Skeletal muscle tissue (tissue), 4 donors: ENCODE results near the gene RABEP2. TPM values are rescaled to one million over a fixed set of nuclear protein-coding genes. Genes with fewer than 3 reads are reported as not detected.

Experiments
- H3K27ac ChIP-seq: one replicate; pipeline ENCODE4 v1.7.0; 2013; ENCODE audit warnings: mild to moderate bottlenecking, low read depth, low read length, inconsistent platforms
- H3K27me3 ChIP-seq, 3 donors: one replicate each; pipeline ENCODE4 v1.7.0; 2013; ENCODE audit warnings: low read length in 3 of 3; ENCODE audit not compliant: control insufficient read depth in 3 of 3, insufficient read depth in 3 of 3
- H3K36me3 ChIP-seq, 3 donors: one replicate each; pipeline ENCODE4 v1.7.0; 2013; ENCODE audit warnings: low read length in 3 of 3; ENCODE audit not compliant: control insufficient read depth in 3 of 3, insufficient read depth in 3 of 3
- H3K4me1 ChIP-seq, 3 donors: one replicate each; pipeline ENCODE4 v1.7.0; 2013; ENCODE audit warnings: low read length in 3 of 3, mild to moderate bottlenecking in 3 of 3; ENCODE audit not compliant: control insufficient read depth in 3 of 3, insufficient read depth in 3 of 3
- H3K4me3 ChIP-seq, 3 donors: one replicate each; pipeline ENCODE4 v1.7.0; 2013; ENCODE audit warnings: low read length in 3 of 3
- H3K9ac ChIP-seq, 3 donors: one replicate each; pipeline ENCODE4 v1.7.0; 2013; ENCODE audit warnings: low read length in 3 of 3, mild to moderate bottlenecking in 3 of 3, moderate library complexity in 2 of 3, low read depth in 1 of 3
- H3K9me3 ChIP-seq, 3 donors: one replicate each; pipeline ENCODE4 v1.7.0; 2013; ENCODE audit warnings: low read length in 3 of 3; ENCODE audit not compliant: control insufficient read depth in 3 of 3
- total RNA-seq: library from RNA; depleted of rRNA; stranded (reverse); fragments of >200 nt; gene quantifications from one replicate; pipeline ENCODE4 v1.2.3, GENCODE V29; 2014
- donor health status: Osteomylitis.

The RABEP2 gene
- total RNA-seq, 1 donor from 2014 or later, result 11.0 TPM

- H3K36me3 ChIP-seq, result peaks cover 6% of the 10 kb centered on the region in 3 donors
- H3K9me3 ChIP-seq, result no peaks in the 10 kb centered on the region
- peaks cover 7 to 13% (median 8%) of the 10 kb centered on the region in 3 donors for H3K4me1 ChIP-seq
- H3K27me3 ChIP-seq, result no peaks in the 10 kb centered on the region
- H3K9ac ChIP-seq, result peak overlapping the region in 1 of 3 donors; percentile 45
- H3K27ac ChIP-seq, result peak overlapping the region; percentile 92
- H3K4me3 ChIP-seq, result peak overlapping the region; percentile 14 to 88 (median 87)
Observed at GRCh38 chr16:28924399-28924761, 658 bp downstream of the RABEP2 start.

- H3K4me1 ChIP-seq, result peaks cover 7 to 13% (median 8%) of the 10 kb centered on the region in 3 donors
- peak overlapping the region in 1 of 3 donors; percentile 88 for H3K4me3 ChIP-seq
- H3K27ac ChIP-seq, result peak overlapping the region; percentile 92
- H3K9me3 ChIP-seq, result no peaks in the 10 kb centered on the region
- H3K36me3 ChIP-seq, result peaks cover 10 to 11% (median 11%) of the 10 kb centered on the region in 3 donors
- no peaks in the 10 kb centered on the region for H3K27me3 ChIP-seq
- H3K9ac ChIP-seq, result peak overlapping the region in 1 of 3 donors; percentile 45
Observed at GRCh38 chr16:28923652-28924398, 1.2 kb downstream of the RABEP2 start.

GRCh38 chr16:28923231-28923587 is 1.8 kb downstream of the RABEP2 start:
- Histone ChIP-seq H3K27ac (no peak overlapping the region), H3K9me3 (no peaks in the 10 kb centered on the region), H3K36me3 (peaks cover 11 to 13% (median 13%) of the 10 kb centered on the region in 3 donors), H3K9ac (no peak overlapping the region), H3K4me1 (peaks cover 7 to 13% (median 8%) of the 10 kb centered on the region in 3 donors), H3K27me3 (no peaks in the 10 kb centered on the region), H3K4me3 (no peak overlapping the region)

GRCh38 chr16:28918698-28919097 is 6.3 kb downstream of the RABEP2 start:
- no peak overlapping the region for H3K27ac ChIP-seq
- H3K9me3 ChIP-seq, result no peaks in the 10 kb centered on the region
- H3K4me1 ChIP-seq, result no peaks in the 10 kb centered on the region
- H3K27me3 ChIP-seq, result no peaks in the 10 kb centered on the region
- H3K9ac ChIP-seq, result no peak overlapping the region
- H3K4me3 ChIP-seq, result no peak overlapping the region
- peaks cover 13 to 29% (median 21%) of the 10 kb centered on the region in 3 donors for H3K36me3 ChIP-seq

GRCh38 chr16:28917095-28917494 is 7.9 kb downstream of the RABEP2 start:
- Histone ChIP-seq H3K9ac (no peak overlapping the region), H3K9me3 (no peaks in the 10 kb centered on the region), H3K4me3 (no peak overlapping the region), H3K36me3 (peaks cover 13 to 31% (median 21%) of the 10 kb centered on the region in 3 donors), H3K27ac (no peak overlapping the region), H3K27me3 (no peaks in the 10 kb centered on the region), H3K4me1 (no peaks in the 10 kb centered on the region)

- Histone ChIP-seq H3K4me3 (no peak overlapping the region), H3K9me3 (no peaks in the 10 kb centered on the region), H3K27ac (no peak overlapping the region), H3K9ac (no peak overlapping the region), H3K36me3 (peaks cover 14 to 33% (median 24%) of the 10 kb centered on the region in 3 donors), H3K4me1 (no peaks in the 10 kb centered on the region), H3K27me3 (no peaks in the 10 kb centered on the region)
Observed at GRCh38 chr16:28915181-28915580, 9.9 kb downstream of the RABEP2 start.

GRCh38 chr16:28913946-28914724 is 10.9 kb downstream of the RABEP2 start:
- Histone ChIP-seq H3K4me1 (no peaks in the 10 kb centered on the region), H3K9me3 (no peaks in the 10 kb centered on the region), H3K4me3 (no peak overlapping the region), H3K27ac (no peak overlapping the region), H3K36me3 (peaks cover 9 to 29% (median 19%) of the 10 kb centered on the region in 3 donors), H3K27me3 (no peaks in the 10 kb centered on the region), H3K9ac (no peak overlapping the region)

GRCh38 chr16:28912558-28912957 is 12.5 kb downstream of the RABEP2 start:
- peaks cover 3 to 26% (median 16%) of the 10 kb centered on the region in 3 donors for H3K36me3 ChIP-seq

GRCh38 chr16:28910086-28911031 is 14.7 kb downstream of the RABEP2 start:
- no peak overlapping the region for H3K27ac ChIP-seq
- no peak overlapping the region for H3K9ac ChIP-seq
- H3K36me3 ChIP-seq, result peaks cover 3 to 18% (median 14%) of the 10 kb centered on the region in 3 donors
- no peaks in the 10 kb centered on the region for H3K4me1 ChIP-seq
- H3K4me3 ChIP-seq, result no peak overlapping the region
- H3K27me3 ChIP-seq, result no peaks in the 10 kb centered on the region
- no peaks in the 10 kb centered on the region for H3K9me3 ChIP-seq

More at GRCh38 chr16:28912558-28912957, 12.5 kb downstream of the RABEP2 start:
- no peaks in the 10 kb centered on the region for H3K4me1 ChIP-seq
- no peak overlapping the region for H3K27ac ChIP-seq
- H3K9me3 ChIP-seq, result no peaks in the 10 kb centered on the region
- no peak overlapping the region for H3K4me3 ChIP-seq
- no peak overlapping the region for H3K9ac ChIP-seq
- H3K27me3 ChIP-seq, result no peaks in the 10 kb centered on the region
